ENCODE measurements around the gene ASXL1. TPM values are rescaled to one million over a fixed set of nuclear protein-coding genes. Genes with fewer than 3 reads are reported as not detected.

ASXL1 gene
- total RNA-seq, 1 donor from 2014 or later: 25.0 TPM

- Histone ChIP-seq H3K36me3 (peaks cover 43% of the 10 kb centered on the region), H3K27ac (replicated peaks) (peak overlapping the region; percentile 83), H3K27me3 (ENCODE audit: low read depth) (no peaks in the 10 kb centered on the region), H3K9me3 (replicated peaks) (no peaks in the 10 kb centered on the region), H3K4me1 (peaks cover 62% of the 10 kb centered on the region), H3K4me3 (no peak overlapping the region)
- DNase-seq: no peak
- intact Hi-C loops (cut with micrococcal nuclease): no loop called here
- TF ChIP-seq, protein P1, sequence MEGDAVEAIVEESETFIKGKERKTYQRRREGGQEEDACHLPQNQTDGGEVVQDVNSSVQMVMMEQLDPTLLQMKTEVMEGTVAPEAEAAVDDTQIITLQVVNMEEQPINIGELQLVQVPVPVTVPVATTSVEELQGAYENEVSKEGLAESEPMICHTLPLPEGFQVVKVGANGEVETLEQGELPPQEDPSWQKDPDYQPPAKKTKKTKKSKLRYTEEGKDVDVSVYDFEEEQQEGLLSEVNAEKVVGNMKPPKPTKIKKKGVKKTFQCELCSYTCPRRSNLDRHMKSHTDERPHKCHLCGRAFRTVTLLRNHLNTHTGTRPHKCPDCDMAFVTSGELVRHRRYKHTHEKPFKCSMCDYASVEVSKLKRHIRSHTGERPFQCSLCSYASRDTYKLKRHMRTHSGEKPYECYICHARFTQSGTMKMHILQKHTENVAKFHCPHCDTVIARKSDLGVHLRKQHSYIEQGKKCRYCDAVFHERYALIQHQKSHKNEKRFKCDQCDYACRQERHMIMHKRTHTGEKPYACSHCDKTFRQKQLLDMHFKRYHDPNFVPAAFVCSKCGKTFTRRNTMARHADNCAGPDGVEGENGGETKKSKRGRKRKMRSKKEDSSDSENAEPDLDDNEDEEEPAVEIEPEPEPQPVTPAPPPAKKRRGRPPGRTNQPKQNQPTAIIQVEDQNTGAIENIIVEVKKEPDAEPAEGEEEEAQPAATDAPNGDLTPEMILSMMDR (IDR thresholded peaks at IDR 0.05; ENCODE audit: borderline replicate concordance): no peak
These were observed 25.5 kb upstream of the ASXL1 start for GRCh38 chr20:32332614-32333013.

GRCh38 chr20:32333181-32333987 lies 24.7 kb upstream of the ASXL1 start:
- Histone ChIP-seq H3K4me3 (no peak overlapping the region), H3K4me1 (peaks cover 62% of the 10 kb centered on the region), H3K27me3 (ENCODE audit: low read depth) (no peaks in the 10 kb centered on the region), H3K27ac (replicated peaks) (peak overlapping the region; percentile 83), H3K9me3 (replicated peaks) (no peaks in the 10 kb centered on the region), H3K36me3 (peaks cover 36% of the 10 kb centered on the region)
- TF ChIP-seq, protein P1 (IDR thresholded peaks at IDR 0.05; ENCODE audit: borderline replicate concordance): no peak
- intact Hi-C loops (cut with micrococcal nuclease): no loop called here
- no peak for DNase-seq

- Histone ChIP-seq H3K27ac (replicated peaks) (peak overlapping the region; percentile 83), H3K27me3 (ENCODE audit: low read depth) (no peaks in the 10 kb centered on the region), H3K4me3 (no peak overlapping the region), H3K9me3 (replicated peaks) (no peaks in the 10 kb centered on the region), H3K4me1 (peaks cover 67% of the 10 kb centered on the region), H3K36me3 (peaks cover 28% of the 10 kb centered on the region)
- TF ChIP-seq, protein P1 (IDR thresholded peaks at IDR 0.05; ENCODE audit: borderline replicate concordance): no peak
- peak; percentile 66 for DNase-seq
- intact Hi-C loops (cut with micrococcal nuclease): no loop called here
These were observed 23.9 kb upstream of the ASXL1 start for GRCh38 chr20:32333988-32334885.

DNA sequence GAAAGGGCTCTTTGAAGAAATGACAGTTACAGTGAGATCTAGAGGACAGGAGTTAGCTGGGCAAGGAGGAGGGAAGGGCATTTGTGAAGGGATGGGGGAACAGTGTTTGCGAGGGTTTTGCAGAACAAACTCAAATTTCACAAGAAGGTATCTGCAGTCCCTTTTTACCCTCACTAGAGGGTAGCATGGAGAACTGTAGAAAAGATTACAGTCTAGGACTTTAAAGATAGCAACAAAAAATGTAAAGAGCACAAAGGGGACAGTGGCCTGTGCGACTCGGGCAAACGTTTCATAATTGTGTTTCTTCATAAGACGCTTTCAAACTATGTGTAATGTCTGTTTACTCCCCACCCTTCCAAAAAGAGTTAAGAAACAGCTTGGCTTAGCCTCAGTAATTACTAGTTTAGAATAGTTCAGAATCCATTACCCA lies 21.2 kb upstream of the ASXL1 start:
- DNase-seq: no peak
- no peaks in the 10 kb centered on the region for H3K27me3 ChIP-seq (ENCODE audit: low read depth)
- TF ChIP-seq, protein P1 (IDR thresholded peaks at IDR 0.05; ENCODE audit: borderline replicate concordance): peak; percentile 65
- H3K4me1 ChIP-seq: peaks cover 51% of the 10 kb centered on the region
- H3K27ac ChIP-seq (replicated peaks): no peak overlapping the region
- H3K36me3 ChIP-seq: peaks cover 5% of the 10 kb centered on the region
- H3K4me3 ChIP-seq: no peak overlapping the region
- intact Hi-C loops (cut with micrococcal nuclease): no loop called here
- no peaks in the 10 kb centered on the region for H3K9me3 ChIP-seq (replicated peaks)

DNA sequence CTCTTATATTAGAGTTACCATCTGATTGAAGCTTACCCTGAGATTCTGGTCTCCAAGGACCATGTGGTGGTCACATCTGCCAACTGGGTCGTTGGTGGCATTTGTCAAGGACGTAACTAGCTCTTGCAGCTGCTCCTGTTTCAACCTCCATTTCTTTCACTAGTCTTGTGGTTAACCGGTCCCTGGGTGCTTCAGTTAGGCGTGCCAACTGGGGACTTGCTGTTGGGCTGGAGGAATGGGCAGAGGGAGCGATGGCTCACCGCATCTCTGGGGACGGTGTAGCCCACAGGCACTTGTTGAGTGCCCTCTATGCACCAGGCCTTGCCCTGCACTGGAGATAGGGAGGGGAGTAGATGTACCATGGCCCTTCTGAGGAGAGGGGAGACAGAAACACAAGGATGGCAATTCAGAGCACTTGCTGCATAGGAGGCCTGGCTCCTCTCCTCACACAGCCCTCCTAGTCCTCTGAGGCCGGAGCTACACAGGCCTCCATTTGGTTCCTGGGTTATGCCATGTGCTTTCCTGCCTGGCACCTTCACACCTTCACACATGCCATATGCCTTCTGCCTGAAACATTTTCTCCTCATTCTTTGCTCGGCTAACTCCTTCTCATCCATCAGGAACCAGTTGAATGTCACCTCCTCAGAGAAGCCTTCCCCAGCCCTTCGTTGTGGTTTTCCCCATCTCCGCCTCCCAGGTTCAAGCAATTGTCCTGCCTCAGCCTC lies 20.0 kb upstream of the ASXL1 start:
- intact Hi-C loops (cut with micrococcal nuclease): no loop called here
- Histone ChIP-seq H3K27ac (replicated peaks) (no peak overlapping the region), H3K27me3 (ENCODE audit: low read depth) (no peaks in the 10 kb centered on the region), H3K9me3 (replicated peaks) (no peaks in the 10 kb centered on the region), H3K4me1 (peaks cover 40% of the 10 kb centered on the region), H3K4me3 (no peak overlapping the region), H3K36me3 (no peaks in the 10 kb centered on the region)
- DNase-seq: no peak
- TF ChIP-seq, protein P1 (IDR thresholded peaks at IDR 0.05; ENCODE audit: borderline replicate concordance): no peak

Measured in left ventricle myocardium inferior (tissue), 1 donor.